ENCODE data around the gene OR56A1. TPM values are rescaled to one million over a fixed set of nuclear protein-coding genes. Genes with fewer than 3 reads are reported as not detected.

OR56A1 gene
- total and polyA plus RNA-seq, 2 of the 4 experiments (the other 2 are of a cell fraction) = not detected

- TF ChIP-seq MAFK (IDR thresholded peaks at IDR 0.05; ENCODE audit: low read depth, low read length) (no peak), MXI1 (IDR thresholded peaks at IDR 0.05; ENCODE audit: borderline replicate concordance, low read depth, low read length) (no peak), RCOR1 (IDR thresholded peaks at IDR 0.05; ENCODE audit: insufficient replicate concordance, low read length) (no peak)
Measured at GRCh38 chr11:6030708-6031405, at the start of gene OR56A1 (continued).

- 0 out of 2 replicates have a peak, but pooled peaks cover 2% of the 10 kb centered on the region for H3K9me3 ChIP-seq (ENCODE audit: control insufficient read depth, insufficient read depth, low read length)
- no peaks in the 10 kb centered on the region for H3K27me3 ChIP-seq (ENCODE audit: control insufficient read depth, insufficient read depth, low read length)
- DNase-seq = no peak
- H2AK5ac ChIP-seq (ENCODE audit: low read depth, low read length) = no peak overlapping the region
- H3K23ac ChIP-seq (ENCODE audit: low read depth, low read length) = no peak overlapping the region
- no peaks in the 10 kb centered on the region for H4K20me1 ChIP-seq (ENCODE audit: insufficient read depth, low read length)
- BruUV-seq (replicated peaks) = no TSS peak
- intact Hi-C loops (cut with micrococcal nuclease) = no loop called here
- no peak overlapping the region for H2BK120ac ChIP-seq (ENCODE audit: low read depth, low read length)
- H3K9ac ChIP-seq (ENCODE audit: low read depth, low read length) = no peak overlapping the region
- WGBS, 2 experiments (ENCODE audit: extremely low coverage in 2 of 2, insufficient read length in 1 of 2) = no CpG with 5 or more reads among the region's 4 CpGs
- H3K9me1 ChIP-seq (ENCODE audit: insufficient read depth, low read length) = no peaks in the 10 kb centered on the region
- no peak overlapping the region for H3K27ac ChIP-seq (ENCODE audit: insufficient read depth, low read length)
- dilution Hi-C loops (cut with HindIII; ENCODE audit: low sequenced_read_pairs, unreplicated experiment) = no loop called here
- H2AFZ ChIP-seq (replicated peaks; ENCODE audit: low read length, poor library complexity) = no peak overlapping the region
- H3K79me1 ChIP-seq (ENCODE audit: low read depth in 1 of 2, low read length in 2 of 2) = no peaks in the 10 kb centered on the region
- ATAC-seq (ENCODE audit: low read depth) = no peak
- H3K18ac ChIP-seq (ENCODE audit: low read depth, low read length) = no peak overlapping the region
- in situ Hi-C loops (cut with MboI; ENCODE audit: low sequenced_read_pairs) = no loop called here
- H2BK15ac ChIP-seq (ENCODE audit: low read depth, low read length) = no peak overlapping the region
- H2AK9ac ChIP-seq (replicated peaks; ENCODE audit: low read depth, low read length, poor library complexity) = no peak overlapping the region
- no peak overlapping the region for H3K56ac ChIP-seq (ENCODE audit: extremely low read depth, insufficient read depth, low read length)
- no peak overlapping the region for H3K4me3 ChIP-seq (ENCODE audit: insufficient read depth, low read depth, low read length)
- H2BK20ac ChIP-seq (ENCODE audit: low read depth, low read length) = no peak overlapping the region
- TF ChIP-seq CEBPB (IDR thresholded peaks at IDR 0.05; ENCODE audit: low read depth, low read length) (no peak), SMC3 (IDR thresholded peaks at IDR 0.05; ENCODE audit: low read depth, low read length) (no peak), MXI1 (IDR thresholded peaks at IDR 0.05; ENCODE audit: borderline replicate concordance, low read depth, low read length) (no peak), FOS (IDR thresholded peaks at IDR 0.05; ENCODE audit: low read depth, low read length) (no peak), MAFK (IDR thresholded peaks at IDR 0.05; ENCODE audit: low read depth, low read length) (no peak), ELK1 (IDR thresholded peaks at IDR 0.05; ENCODE audit: borderline replicate concordance, low read depth, low read length) (no peak), RAD21 (IDR thresholded peaks at IDR 0.05; ENCODE audit: low read length) (no peak), USF2 (IDR thresholded peaks at IDR 0.05; ENCODE audit: low read depth, low read length) (no peak), MAZ (IDR thresholded peaks at IDR 0.05; ENCODE audit: borderline replicate concordance, low read depth, low read length) (no peak), BHLHE40 (IDR thresholded peaks at IDR 0.05; ENCODE audit: low read depth, low read length) (no peak), RCOR1 (IDR thresholded peaks at IDR 0.05; ENCODE audit: insufficient replicate concordance, low read length) (no peak), RFX5 (IDR thresholded peaks at IDR 0.05; ENCODE audit: low read depth, low read length) (no peak)
- no peak overlapping the region for H3K4ac ChIP-seq (ENCODE audit: low read depth, low read length)
- H3K4me2 ChIP-seq (ENCODE audit: low read depth, low read length) = no peak overlapping the region
- H3K4me1 ChIP-seq (ENCODE audit: control insufficient read depth, insufficient read depth, low read length) = no peaks in the 10 kb centered on the region
- no peak overlapping the region for H3K14ac ChIP-seq (replicated peaks; ENCODE audit: low read depth, low read length)
- no peak overlapping the region for H2BK5ac ChIP-seq (ENCODE audit: low read depth, low read length, poor library complexity, severe bottlenecking)
- ChIA-PET POLR2A (ENCODE audit: unreplicated experiment) (no interaction called here), CTCF (no interaction called here)
- no peak overlapping the region for H4K91ac ChIP-seq (ENCODE audit: insufficient read depth, low read depth, low read length)
- no peaks in the 10 kb centered on the region for H3K36me3 ChIP-seq (ENCODE audit: control insufficient read depth, insufficient read depth, low read length)
- H4K5ac ChIP-seq (ENCODE audit: low read depth, low read length) = no peak overlapping the region
- H4K8ac ChIP-seq (ENCODE audit: low read depth in 2 of 2, low read length in 2 of 2) = no peak overlapping the region
Measured at GRCh38 chr11:6079463-6079862, 48.9 kb upstream of the OR56A1 start.

Data from IMR-90 (cell line).